GM12864 (cell line): ENCODE data around the gene RBFOX2.

Source experiments
- DNase-seq: peaks from one replicate; pipeline ENCODE4 v3.0.0-alpha.2; 2011; ENCODE audit warnings: low read depth
- H3K4me3 ChIP-seq: 2 replicates; pipeline ENCODE4 v1.5.1; 2011; ENCODE audit warnings: mild to moderate bottlenecking, low read depth, low read length, control low read depth
- CTCF ChIP-seq: IDR thresholded peaks from 2 replicates; pipeline ENCODE4 v1.5.1; 2011; ENCODE audit warnings: low read depth, mild to moderate bottlenecking, moderate library complexity, low read length, control low read depth, inconsistent platforms; ENCODE audit errors: missing control alignments

The RBFOX2 gene

DNA sequence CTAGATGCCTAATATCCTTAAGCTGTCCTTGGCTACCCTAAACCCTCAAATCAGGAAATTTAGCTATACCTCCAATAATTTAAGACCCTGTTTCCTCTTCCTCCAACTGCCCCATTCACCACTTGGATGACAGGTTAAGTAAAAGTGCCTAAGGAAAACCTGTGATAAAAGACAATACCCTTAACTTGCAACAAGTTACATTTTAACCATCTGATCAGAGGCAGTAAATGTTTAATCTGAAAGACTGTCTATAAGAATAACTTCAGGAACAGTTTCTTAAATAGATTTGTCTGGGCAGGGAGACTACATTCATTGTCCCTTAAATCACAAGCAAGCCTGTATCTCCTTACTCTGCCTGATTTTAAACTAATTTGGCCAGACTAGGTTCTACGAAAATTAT lies 181.8 kb downstream of the RBFOX2 start:
- no peak overlapping the region for H3K4me3 ChIP-seq
- no peak for TF ChIP-seq CTCF
- no peak for DNase-seq

DNA sequence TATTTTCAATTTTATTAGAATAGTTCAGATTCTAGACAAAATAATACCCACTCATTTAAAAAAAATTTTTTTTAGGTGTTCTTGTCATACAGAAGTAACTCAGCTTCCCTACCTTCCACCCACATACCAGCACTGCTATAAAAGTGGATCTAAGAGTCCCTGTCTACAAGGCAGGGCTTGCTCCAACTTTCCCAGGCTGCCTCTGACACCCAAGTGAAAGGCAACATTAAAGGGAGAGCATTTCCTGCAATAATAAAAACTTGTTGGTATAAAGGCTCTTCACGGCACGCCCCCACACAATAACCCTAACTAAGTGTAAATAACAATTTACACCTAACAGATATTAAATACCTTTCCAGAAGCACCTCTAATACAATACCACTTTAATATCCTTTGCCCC lies 183.7 kb downstream of the RBFOX2 start:
- no peak for DNase-seq
- no peak for TF ChIP-seq CTCF
- H3K4me3 ChIP-seq = no peak overlapping the region

DNA sequence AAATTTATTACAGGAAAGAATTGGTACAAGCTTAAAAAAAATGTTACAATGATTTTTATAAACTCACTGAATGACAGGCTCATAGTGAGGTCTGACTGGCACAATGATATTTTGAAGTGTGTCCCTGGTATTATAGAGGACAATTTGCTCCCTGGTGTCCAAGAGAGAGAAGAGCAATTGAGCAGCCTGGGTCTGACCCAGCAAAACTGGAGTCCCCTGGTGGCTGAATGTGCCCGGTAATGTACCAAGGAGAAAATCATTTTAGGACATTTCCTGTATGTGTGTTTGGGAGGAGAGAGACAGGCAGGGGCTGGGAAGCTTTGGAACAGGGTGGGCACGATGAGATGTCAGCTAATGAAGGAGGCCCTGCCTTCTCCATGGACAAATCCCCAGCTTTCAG lies 185.7 kb downstream of the RBFOX2 start:
- peak; percentile 43 for TF ChIP-seq CTCF
- no peak overlapping the region for H3K4me3 ChIP-seq
- no peak for DNase-seq

DNA sequence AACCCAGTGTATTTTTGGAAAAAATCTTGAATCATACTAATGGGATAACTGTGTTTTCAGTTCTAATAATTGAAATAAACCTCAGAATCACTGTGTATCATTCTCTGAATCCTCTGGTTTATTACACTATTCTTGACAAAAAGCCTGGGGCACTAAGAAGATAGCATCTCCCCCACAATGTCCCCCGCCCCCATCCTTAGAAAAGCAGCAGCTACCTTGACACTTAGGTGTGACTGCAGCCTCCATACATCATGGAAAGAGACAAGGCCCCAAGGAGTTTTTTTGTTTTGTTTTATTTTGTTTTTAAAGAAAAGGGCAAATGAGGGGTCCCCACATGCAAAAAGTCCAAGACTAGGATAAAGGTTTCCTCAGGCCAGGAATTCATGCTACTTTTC lies 186.1 kb downstream of the RBFOX2 start:
- no peak for DNase-seq

GRCh38 chr22:35841907-35842518 lies 186.6 kb downstream of the RBFOX2 start:
- no peak for DNase-seq
- no peak overlapping the region for H3K4me3 ChIP-seq
- TF ChIP-seq CTCF = no peak

More for the DNA sequence above, 186.1 kb downstream of the RBFOX2 start:
- TF ChIP-seq CTCF = no peak
- no peak overlapping the region for H3K4me3 ChIP-seq

- no peak for DNase-seq
Measured at GRCh38 chr22:35840302-35840739, 188.3 kb downstream of the RBFOX2 start.

More at GRCh38 chr22:35840302-35840739, 188.3 kb downstream of the RBFOX2 start:
- no peak overlapping the region for H3K4me3 ChIP-seq
- no peak for TF ChIP-seq CTCF
